Right lobe of liver (tissue), 6 donors: ENCODE measurements around the gene SULT1C2. TPM values are rescaled to one million over a fixed set of nuclear protein-coding genes. Genes with fewer than 3 reads are reported as not detected.

Experiments
- ATAC-seq, 4 donors: fragments of 200-7000 bp; cut with Tn5 transposase; one replicate each; pipeline ENCODE4 v1.9.1; 2020; ENCODE audit warnings: mild to moderate bottlenecking in 4 of 4, moderate library complexity in 4 of 4
- DNase-seq, 3 donors: peaks; one replicate each; pipeline ENCODE4 v3.0.0-alpha.2; 2020
- H3K27ac ChIP-seq, 3 donors: fragments of 200-600 bp; one replicate each; pipeline ENCODE4 v1.8.0; 2022
- H3K27me3 ChIP-seq, 2 donors: fragments of 200-600 bp; one replicate each; pipeline ENCODE4 v1.8.0; 2022
- H3K36me3 ChIP-seq, 4 donors: fragments of 200-600 bp; sonication (generic) in 1 of 4; one replicate each; pipeline versions ENCODE4 v1.5.1 to v1.8.0; 2017 to 2022; ENCODE audit warnings: control low read depth in 1 of 4
- H3K4me1 ChIP-seq, 4 donors: fragments of 200-600 bp; sonication (generic) in 1 of 4; one replicate each; pipeline versions ENCODE4 v1.5.1 to v1.8.0; 2017 to 2022; ENCODE audit warnings: control low read depth in 1 of 4
- H3K4me3 ChIP-seq, 3 donors: fragments of 200-600 bp; one replicate each; pipeline ENCODE4 v1.8.0; 2022
- H3K9me3 ChIP-seq, 4 donors: fragments of 200-600 bp; sonication (generic) in 1 of 4; one replicate each; pipeline versions ENCODE4 v1.5.1 to v1.8.0; 2017 to 2022; ENCODE audit warnings: control low read depth in 1 of 4
- CTCF ChIP-seq, 4 donors: fragments of 200-600 bp in 3 of 4; fragments of 450-650 bp in 1 of 4; IDR thresholded peaks; one replicate each; pipeline versions ENCODE4 v1.5.1 to v1.8.0; 2016 to 2022; ENCODE audit warnings: antibody characterized with exemption in 4 of 4, mild to moderate bottlenecking in 2 of 4
- POLR2A ChIP-seq: fragments of 450-650 bp; IDR thresholded peaks from one replicate; pipeline ENCODE4 v1.6.1; 2017; ENCODE audit warnings: antibody characterized with exemption, mild to moderate bottlenecking
- WGBS: methylation state at CpG from one replicate; pipeline ENCODE4 v1.1.6; 2018; ENCODE audit warnings: low coverage, low lambda C conversion rate; ENCODE audit not compliant: insufficient coverage; ENCODE audit errors: missing lambda C conversion rate; 5-methylcytosine and 5-hydroxymethylcytosine counted together
- intact Hi-C, 2 donors: fragments of 100-400 bp; cut with DNase I; formaldehyde crosslinking; loops; one replicate each; pipeline versions ENCODE4 v1.11.2 to v1.14.1; 2022
- total RNA-seq, 6 experiments: library from RNA; depleted of rRNA in 2 of 6; stranded (reverse); fragments of >200 nt in 2 of 6; fragmentation: NEBNext Ultra II Directional in 3 of 6; extraction: Animal tissue kit (Norgen Biotek cat#: 25700) in 3 of 6; gene quantifications; one replicate each; pipeline versions ENCODE4 v1.1.0 to v1.2.4, GENCODE V29; 2016 to 2023
- donor health status: DM: no; HTN: yes; CAD: no.
- donor health status: DM: no; HTN: no; CAD: no.
- donor health status: DM: no; HTN: no; CAD: no.
- donor health status: DM: no; HTN: yes; CAD: no.
- donor health status: DM: no; HTN: yes; CAD: no.

The SULT1C2 gene
- total RNA-seq, 6 experiments from 2014 or later: 0.87 to 31.2 (median 2.0) TPM; not detected in 1

- DNase-seq (no peak), ATAC-seq (no peak)
- Histone ChIP-seq H3K9me3 (no peaks in the 10 kb centered on the region), H3K4me3 (no peak overlapping the region), H3K27me3 (no peaks in the 10 kb centered on the region), H3K4me1 (no peaks in the 10 kb centered on the region), H3K27ac (no peak overlapping the region), H3K36me3 (no peaks in the 10 kb centered on the region)
- WGBS: 78% methylated on average over 3 of the region's 6 CpGs
- TF ChIP-seq POLR2A: no peak
- no peak for TF ChIP-seq CTCF (IDR thresholded peaks at IDR 0.05)
- intact Hi-C loops: no loop called here
These were observed 27.3 kb downstream of the SULT1C2 start for GRCh38 chr2:108316033-108316432.

DNA sequence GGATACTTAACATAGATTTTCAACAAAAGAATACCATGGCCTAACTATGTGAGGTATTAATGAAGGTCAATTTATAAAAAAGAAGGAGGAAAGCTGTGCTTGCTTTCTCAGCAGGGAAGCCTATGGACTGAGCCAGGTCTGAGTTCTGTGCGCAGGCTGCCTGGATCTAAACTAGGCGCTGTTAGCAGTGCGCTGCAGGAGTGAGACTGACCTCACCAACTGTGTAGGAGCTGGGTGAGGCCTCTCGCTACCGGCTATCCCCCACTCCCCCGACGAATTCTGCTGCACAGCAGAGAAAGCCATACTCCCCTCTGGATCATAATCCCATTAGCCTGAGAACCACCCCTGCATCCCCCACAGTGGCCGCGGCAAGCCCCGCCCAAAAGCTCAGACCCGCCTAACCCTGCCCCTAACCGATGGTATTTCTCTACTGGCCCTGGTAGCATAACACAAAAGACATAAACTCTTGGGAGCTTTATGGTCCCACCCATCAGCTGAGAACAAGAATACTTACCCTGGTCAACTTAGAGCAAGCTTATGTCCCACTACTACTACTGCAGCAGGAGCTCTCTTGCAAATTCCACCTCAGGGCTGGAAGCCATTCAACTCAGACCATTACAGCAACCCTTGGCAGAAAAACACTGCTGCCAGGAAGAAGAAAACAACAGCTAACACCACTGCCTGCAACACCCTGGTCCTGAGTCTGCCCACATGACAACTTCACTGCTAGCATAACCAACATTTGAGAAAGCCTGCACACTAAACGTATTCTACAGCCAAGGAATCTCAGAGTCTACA lies 28.0 kb downstream of the SULT1C2 start:
- Histone ChIP-seq H3K4me1 (no peaks in the 10 kb centered on the region), H3K27ac (no peak overlapping the region), H3K27me3 (no peaks in the 10 kb centered on the region), H3K4me3 (no peak overlapping the region), H3K36me3 (no peaks in the 10 kb centered on the region), H3K9me3 (no peaks in the 10 kb centered on the region)
- TF ChIP-seq CTCF (IDR thresholded peaks at IDR 0.05) (no peak), POLR2A (no peak)
- intact Hi-C loops: no loop called here
- DNase-seq (no peak), ATAC-seq (no peak)
- WGBS: 85% methylated on average over 5 of the region's 13 CpGs

DNA sequence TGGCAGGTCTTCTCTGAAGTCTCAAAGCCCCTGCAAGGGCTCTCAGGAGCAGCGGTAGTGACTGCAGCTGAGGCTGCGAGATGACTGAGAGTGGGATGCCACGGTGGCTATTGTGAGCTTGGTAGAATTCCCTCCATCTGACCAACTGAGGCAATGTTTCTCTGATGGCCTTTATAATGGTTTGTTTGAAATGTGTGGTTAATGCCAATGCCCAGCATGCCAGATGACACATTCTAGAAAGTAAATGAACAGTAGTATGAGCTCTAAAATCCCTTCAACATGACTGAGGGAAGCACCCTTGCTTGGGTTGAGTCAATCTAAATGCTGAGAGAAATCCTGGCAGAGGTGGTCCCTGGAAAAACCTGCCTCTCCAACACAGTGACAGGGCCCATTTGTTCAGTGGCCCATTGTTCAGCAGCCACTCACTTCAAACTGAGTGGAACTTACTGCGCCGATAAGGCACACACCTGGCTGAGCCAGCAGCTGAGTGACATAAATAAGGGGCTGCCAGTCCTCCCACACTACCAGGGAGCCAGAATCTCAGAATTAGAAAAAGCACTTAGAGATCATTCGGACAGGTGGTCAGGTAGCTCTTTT lies 31.7 kb downstream of the SULT1C2 start:
- intact Hi-C loops: no loop called here
- no peak overlapping the region for H3K4me3 ChIP-seq
- ATAC-seq (no peak), DNase-seq (no peak)
- H3K9me3 ChIP-seq: no peaks in the 10 kb centered on the region
- no peak for TF ChIP-seq CTCF (IDR thresholded peaks at IDR 0.05)
- TF ChIP-seq POLR2A: no peak
- no peaks in the 10 kb centered on the region for H3K27me3 ChIP-seq
- no peak overlapping the region for H3K27ac ChIP-seq
- WGBS: 76% methylated on average over 5 of the region's 6 CpGs
- no peaks in the 10 kb centered on the region for H3K36me3 ChIP-seq
- H3K4me1 ChIP-seq: no peaks in the 10 kb centered on the region

DNA sequence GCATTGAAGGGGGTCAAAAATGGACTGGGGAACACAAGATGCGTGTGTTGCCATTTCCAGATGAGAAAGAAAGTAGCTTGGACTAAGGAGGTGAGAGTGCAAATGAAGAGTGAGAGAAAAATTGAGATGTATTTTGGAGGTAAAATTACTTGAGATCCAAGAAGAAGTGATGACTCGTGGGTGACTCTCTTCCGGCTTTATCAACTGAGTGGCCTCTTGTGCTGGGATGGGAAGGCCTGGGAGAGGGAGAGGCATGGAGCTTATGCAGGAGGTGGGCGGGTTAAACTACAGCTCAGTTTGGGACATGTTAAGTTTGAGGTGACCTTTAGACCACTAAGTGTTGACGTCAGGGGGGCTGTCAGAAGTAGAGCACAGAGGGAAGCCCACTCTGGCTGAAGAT lies 34.9 kb downstream of the SULT1C2 start:
- TF ChIP-seq POLR2A (no peak), CTCF (IDR thresholded peaks at IDR 0.05) (no peak)
- 82% methylated on average over 5 of the region's 5 CpGs for WGBS
- DNase-seq: no peak
- intact Hi-C loops: no loop called here
- ATAC-seq: no peak
- Histone ChIP-seq H3K27me3 (no peaks in the 10 kb centered on the region), H3K36me3 (no peaks in the 10 kb centered on the region), H3K4me1 (no peaks in the 10 kb centered on the region), H3K4me3 (no peak overlapping the region), H3K9me3 (no peaks in the 10 kb centered on the region), H3K27ac (no peak overlapping the region)
